ENCODE measurements around the gene CCDC177. TPM values are rescaled to one million over a fixed set of nuclear protein-coding genes. Genes with fewer than 3 reads are reported as not detected.
"Not testable (repeated sequence)": the region's sequence is repeated elsewhere in the genome, so short reads cannot be mapped to it uniquely, and the experiment has no call there.

Gene CCDC177
- total RNA-seq, 4 donors from 2014 or later: 0.13 to 0.34 TPM; not detected in 2

DNA sequence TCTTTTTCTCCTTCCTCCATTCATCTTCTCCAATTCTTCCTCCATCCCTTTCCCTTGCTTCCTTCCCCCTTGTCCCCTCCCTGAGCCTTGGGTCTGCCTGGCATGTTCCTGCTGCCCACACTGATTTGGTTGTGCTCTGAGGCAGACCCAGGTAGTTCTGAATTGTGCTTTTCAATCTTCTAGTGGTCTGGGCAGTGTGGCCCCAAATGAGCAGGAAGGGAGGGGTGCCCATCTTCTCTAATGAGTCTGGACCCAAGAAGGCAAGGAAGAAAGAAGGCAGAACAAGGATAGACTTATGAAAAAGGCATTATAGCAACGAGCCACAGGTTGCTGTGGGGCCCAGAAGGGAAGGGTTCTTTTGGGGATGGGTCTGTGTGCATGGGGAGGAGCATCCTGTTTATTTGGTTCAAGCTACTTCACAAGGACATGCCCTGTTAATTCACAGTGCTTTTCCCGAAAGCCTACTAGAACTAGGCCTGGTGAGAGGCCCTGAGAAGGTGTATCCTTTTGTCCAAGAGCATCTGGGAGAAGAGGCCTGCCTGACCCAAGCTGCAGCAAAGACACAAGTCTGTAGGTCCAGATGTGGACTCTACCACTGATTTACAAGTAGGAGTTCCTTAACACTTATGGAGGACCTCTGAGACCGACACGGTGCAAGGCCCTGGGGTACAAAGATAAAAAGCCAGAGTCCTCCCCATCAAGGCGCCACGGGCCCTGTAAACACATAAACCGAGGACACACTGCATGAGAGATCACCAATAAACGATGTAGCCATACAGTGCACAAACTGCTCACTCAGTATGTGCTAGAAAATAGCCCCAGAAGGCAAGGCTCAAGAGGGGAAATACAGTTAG, 35.6 kb upstream of the CCDC177 start:
- Histone ChIP-seq H3K9me3 (no peaks in the 10 kb centered on the region), H3K36me3 (no peaks in the 10 kb centered on the region), H3K27me3 (no peaks in the 10 kb centered on the region), H3K4me3 (peak overlapping the region; percentile 81), H3K27ac (peak overlapping the region; percentile 97), H3K4me1 (peaks cover 45% of the 10 kb centered on the region)
- TF ChIP-seq POLR2A (IDR thresholded peaks at IDR 0.05) (no peak), CTCF (IDR thresholded peaks at IDR 0.05) (no peak), EP300 (IDR thresholded peaks at IDR 0.05) (no peak), POLR2AphosphoS5 (IDR thresholded peaks at IDR 0.05) (no peak)
- DNase-seq (ENCODE audit: low spot score in 2 of 2): no peak
- 58% methylated on average over 8 of the region's 8 CpGs for WGBS

GRCh38 chr14:69606258-69607184, 31.9 kb upstream of the CCDC177 start:
- no peaks in the 10 kb centered on the region for H3K27me3 ChIP-seq
- no peak overlapping the region for H3K4me3 ChIP-seq
- H3K9me3 ChIP-seq: no peaks in the 10 kb centered on the region
- TF ChIP-seq CTCF (IDR thresholded peaks at IDR 0.05): no peak
- no peak for TF ChIP-seq POLR2AphosphoS5 (IDR thresholded peaks at IDR 0.05)
- TF ChIP-seq POLR2A (IDR thresholded peaks at IDR 0.05): no peak
- no peak for TF ChIP-seq EP300 (IDR thresholded peaks at IDR 0.05)
- no peak for DNase-seq (ENCODE audit: low spot score in 2 of 2)
- 80% methylated on average over 5 of the region's 5 CpGs for WGBS
- H3K4me1 ChIP-seq: peaks cover 13% of the 10 kb centered on the region
- H3K27ac ChIP-seq: no peak overlapping the region
- H3K36me3 ChIP-seq: no peaks in the 10 kb centered on the region

DNA sequence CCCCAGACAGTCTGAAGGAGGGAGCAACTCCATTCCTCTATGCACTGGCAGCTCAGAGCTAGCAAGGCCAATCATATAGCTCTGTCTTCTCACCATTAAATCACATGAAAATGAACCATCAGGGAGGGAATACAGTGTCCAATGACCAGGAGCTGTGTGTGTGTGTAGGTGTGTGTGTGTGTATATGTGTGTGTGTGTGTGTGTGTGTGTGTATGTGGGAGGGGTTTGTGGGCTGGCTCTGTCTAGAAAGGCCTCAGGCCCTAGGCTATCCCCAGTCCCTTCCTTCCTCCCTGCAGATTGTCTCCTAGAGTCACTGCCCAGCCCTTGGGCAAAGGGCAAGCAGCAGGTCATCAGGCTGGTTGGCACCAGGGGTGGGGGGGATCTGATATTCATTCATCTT, 31.1 kb upstream of the CCDC177 start:
- no peaks in the 10 kb centered on the region for H3K9me3 ChIP-seq
- H3K4me3 ChIP-seq: no peak overlapping the region
- no peaks in the 10 kb centered on the region for H3K27me3 ChIP-seq
- no peak for DNase-seq (ENCODE audit: low spot score in 2 of 2)
- TF ChIP-seq CTCF (IDR thresholded peaks at IDR 0.05) (no peak), EP300 (IDR thresholded peaks at IDR 0.05) (no peak), POLR2AphosphoS5 (IDR thresholded peaks at IDR 0.05) (no peak), POLR2A (IDR thresholded peaks at IDR 0.05) (no peak)
- peaks cover 9% of the 10 kb centered on the region for H3K4me1 ChIP-seq
- no peak overlapping the region for H3K27ac ChIP-seq
- H3K36me3 ChIP-seq: no peaks in the 10 kb centered on the region

- TF ChIP-seq POLR2A (IDR thresholded peaks at IDR 0.05): no peak
- no peaks in the 10 kb centered on the region for H3K4me1 ChIP-seq
- H3K36me3 ChIP-seq: no peaks in the 10 kb centered on the region
- 71% methylated on average over 2 of the region's 3 CpGs for WGBS
- H3K27ac ChIP-seq: no peak overlapping the region
- no peaks in the 10 kb centered on the region for H3K9me3 ChIP-seq
- no peaks in the 10 kb centered on the region for H3K27me3 ChIP-seq
- DNase-seq (ENCODE audit: low spot score in 2 of 2): no peak
- no peak overlapping the region for H3K4me3 ChIP-seq
Measured at GRCh38 chr14:69600304-69600891, 25.7 kb upstream of the CCDC177 start.

DNA sequence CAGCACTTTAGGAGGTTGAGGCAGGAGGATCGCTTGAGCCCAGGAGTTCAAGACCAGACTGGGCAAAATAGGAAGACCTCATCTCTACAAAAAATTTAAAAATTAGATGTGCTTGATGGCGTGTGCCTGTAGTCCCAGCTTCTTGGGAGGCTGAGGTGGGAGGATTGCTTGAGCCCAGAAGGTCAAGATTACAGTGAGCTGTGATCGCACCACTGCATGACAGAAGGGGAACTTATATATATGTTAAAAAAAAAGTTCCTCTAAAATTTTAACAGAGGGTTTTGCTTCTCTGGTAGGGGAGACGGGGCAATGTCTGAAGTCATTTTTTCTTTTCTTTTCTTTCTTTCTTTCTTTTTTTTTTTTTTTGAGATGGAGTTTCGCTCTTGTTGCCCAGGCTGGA, 24.8 kb upstream of the CCDC177 start:
- not testable (repeated sequence) for H3K27ac ChIP-seq; H3K4me1 ChIP-seq; H3K36me3 ChIP-seq; H3K27me3 ChIP-seq; DNase-seq (ENCODE audit: low spot score in 2 of 2); H3K4me3 ChIP-seq; H3K9me3 ChIP-seq
- WGBS: 95% methylated on average over 5 of the region's 5 CpGs

- no peaks in the 10 kb centered on the region for H3K27me3 ChIP-seq
- H3K27ac ChIP-seq: no peak overlapping the region
- 88% methylated on average over 5 of the region's 5 CpGs for WGBS
- no peaks in the 10 kb centered on the region for H3K9me3 ChIP-seq
- TF ChIP-seq POLR2A (IDR thresholded peaks at IDR 0.05) (no peak), EP300 (IDR thresholded peaks at IDR 0.05) (no peak), CTCF (IDR thresholded peaks at IDR 0.05) (no peak), POLR2AphosphoS5 (IDR thresholded peaks at IDR 0.05) (no peak)
- H3K36me3 ChIP-seq: no peaks in the 10 kb centered on the region
- H3K4me3 ChIP-seq: no peak overlapping the region
- DNase-seq (ENCODE audit: low spot score in 2 of 2): no peak
- H3K4me1 ChIP-seq: peaks cover 11% of the 10 kb centered on the region
Measured at GRCh38 chr14:69595336-69595735, 20.7 kb upstream of the CCDC177 start.

Measured in suprapubic skin (tissue), 4 donors.